NB4 (cell line): ENCODE results near the gene OR1F1.

ENCODE experiments used
- DNase-seq: peaks from one replicate; pipeline ENCODE4 v3.0.0; 2010; ENCODE audit warnings: low read depth
- H3K4me3 ChIP-seq: one replicate; pipeline ENCODE4 v1.5.1; 2011; ENCODE audit warnings: mild to moderate bottlenecking, low read depth, low read length, moderate library complexity
- MAX ChIP-seq: IDR thresholded peaks from 2 replicates; pipeline ENCODE4 v1.6.1; 2011; ENCODE audit warnings: low read depth, low read length
- MYC ChIP-seq: IDR thresholded peaks from 2 replicates; pipeline ENCODE4 v1.6.1; 2011; ENCODE audit warnings: low read depth, low read length
- POLR2A ChIP-seq: IDR thresholded peaks from 2 replicates; pipeline ENCODE4 v1.6.1; 2011; ENCODE audit warnings: mild to moderate bottlenecking; ENCODE audit not compliant: insufficient read length; ENCODE audit errors: extremely low read depth
- TF ChIP-seq, protein P1 (sequence below): IDR thresholded peaks from one replicate; pipeline ENCODE4 v1.5.1; 2012; ENCODE audit warnings: low read depth, low read length

OR1F1 gene

DNA sequence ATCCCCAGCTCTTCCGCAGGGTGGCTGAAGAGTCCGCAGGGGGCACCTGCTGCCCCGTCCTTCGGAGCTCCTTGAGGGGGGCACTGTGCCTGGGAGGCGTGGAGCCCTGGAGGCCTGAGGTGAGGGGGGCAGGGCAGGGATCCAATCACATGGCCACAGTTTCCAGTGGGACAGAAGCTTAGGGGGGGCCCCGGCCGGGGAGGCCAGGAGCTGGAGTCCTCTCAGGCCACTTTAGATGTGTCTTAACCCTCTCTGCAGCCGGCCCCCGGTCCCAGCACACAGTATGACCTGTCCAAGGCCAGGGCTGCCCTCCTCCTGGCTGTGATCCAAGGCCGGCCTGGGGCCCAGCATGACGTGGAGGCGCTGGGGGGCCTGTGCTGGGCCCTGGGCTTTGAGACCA lies 42.3 kb upstream of the OR1F1 start:
- DNase-seq, result no peak
- TF ChIP-seq, protein P1, sequence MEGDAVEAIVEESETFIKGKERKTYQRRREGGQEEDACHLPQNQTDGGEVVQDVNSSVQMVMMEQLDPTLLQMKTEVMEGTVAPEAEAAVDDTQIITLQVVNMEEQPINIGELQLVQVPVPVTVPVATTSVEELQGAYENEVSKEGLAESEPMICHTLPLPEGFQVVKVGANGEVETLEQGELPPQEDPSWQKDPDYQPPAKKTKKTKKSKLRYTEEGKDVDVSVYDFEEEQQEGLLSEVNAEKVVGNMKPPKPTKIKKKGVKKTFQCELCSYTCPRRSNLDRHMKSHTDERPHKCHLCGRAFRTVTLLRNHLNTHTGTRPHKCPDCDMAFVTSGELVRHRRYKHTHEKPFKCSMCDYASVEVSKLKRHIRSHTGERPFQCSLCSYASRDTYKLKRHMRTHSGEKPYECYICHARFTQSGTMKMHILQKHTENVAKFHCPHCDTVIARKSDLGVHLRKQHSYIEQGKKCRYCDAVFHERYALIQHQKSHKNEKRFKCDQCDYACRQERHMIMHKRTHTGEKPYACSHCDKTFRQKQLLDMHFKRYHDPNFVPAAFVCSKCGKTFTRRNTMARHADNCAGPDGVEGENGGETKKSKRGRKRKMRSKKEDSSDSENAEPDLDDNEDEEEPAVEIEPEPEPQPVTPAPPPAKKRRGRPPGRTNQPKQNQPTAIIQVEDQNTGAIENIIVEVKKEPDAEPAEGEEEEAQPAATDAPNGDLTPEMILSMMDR, result no peak
- TF ChIP-seq MYC (no peak), MAX (no peak), POLR2A (no peak)
- H3K4me3 ChIP-seq, result no peak overlapping the region

DNA sequence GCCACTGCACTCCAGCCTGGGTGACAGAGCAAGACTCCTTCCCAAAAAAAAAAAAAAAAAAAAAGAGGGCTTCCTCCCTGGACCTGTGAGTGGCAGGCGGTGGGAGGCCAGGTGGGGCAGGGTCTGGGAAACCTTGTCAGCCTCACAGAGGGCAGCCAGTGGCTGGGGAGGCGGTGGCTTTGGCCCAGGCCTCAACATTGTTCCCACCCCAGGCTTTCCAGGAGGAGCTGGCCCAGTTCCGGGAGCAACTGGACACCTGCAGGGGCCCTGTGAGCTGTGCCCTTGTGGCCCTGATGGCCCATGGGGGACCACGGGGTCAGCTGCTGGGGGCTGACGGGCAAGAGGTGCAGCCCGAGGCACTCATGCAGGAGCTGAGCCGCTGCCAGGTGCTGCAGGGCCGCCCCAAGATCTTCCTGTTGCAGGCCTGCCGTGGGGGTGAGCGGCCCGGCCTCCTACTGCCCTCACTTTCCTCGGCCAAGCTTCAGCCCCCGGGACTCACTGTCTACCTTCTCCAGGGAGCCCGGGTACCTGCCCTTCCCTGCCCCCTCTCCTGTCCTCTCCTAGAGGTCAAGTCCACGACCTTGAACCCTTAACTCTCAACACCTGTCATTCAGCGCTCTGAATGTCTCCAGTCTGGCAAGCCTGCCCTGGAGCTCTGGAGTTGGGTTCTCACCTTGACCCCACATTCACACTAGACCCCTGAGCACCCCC lies 40.8 kb upstream of the OR1F1 start:
- no peak overlapping the region for H3K4me3 ChIP-seq
- DNase-seq, result no peak
- TF ChIP-seq POLR2A (no peak), MAX (no peak), MYC (no peak)
- TF ChIP-seq, protein P1, result no peak

DNA sequence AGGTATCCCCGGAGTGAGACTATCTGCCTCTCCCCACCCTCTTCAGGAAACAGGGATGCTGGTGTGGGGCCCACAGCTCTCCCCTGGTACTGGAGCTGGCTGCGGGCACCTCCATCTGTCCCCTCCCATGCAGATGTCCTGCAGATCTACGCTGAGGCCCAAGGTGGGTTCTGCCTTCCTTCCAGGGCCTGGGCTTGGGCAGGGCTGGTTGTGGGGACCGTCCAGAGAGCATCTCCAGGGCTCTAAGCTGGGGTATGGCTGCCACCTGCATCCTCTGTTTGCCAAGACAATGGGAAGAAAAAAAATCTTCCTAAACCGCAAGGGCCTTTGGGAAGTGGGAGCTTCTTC lies 40.3 kb upstream of the OR1F1 start:
- H3K4me3 ChIP-seq, result no peak overlapping the region
- no peak for DNase-seq
- no peak for TF ChIP-seq MYC
- no peak for TF ChIP-seq POLR2A
- TF ChIP-seq, protein P1, result no peak

- no peak overlapping the region for H3K4me3 ChIP-seq
- TF ChIP-seq, protein P1, result no peak
- TF ChIP-seq MYC, result no peak
- TF ChIP-seq POLR2A, result no peak
- TF ChIP-seq MAX, result no peak
- no peak for DNase-seq
Observed at GRCh38 chr16:3148256-3149192, 39.5 kb upstream of the OR1F1 start.

DNA sequence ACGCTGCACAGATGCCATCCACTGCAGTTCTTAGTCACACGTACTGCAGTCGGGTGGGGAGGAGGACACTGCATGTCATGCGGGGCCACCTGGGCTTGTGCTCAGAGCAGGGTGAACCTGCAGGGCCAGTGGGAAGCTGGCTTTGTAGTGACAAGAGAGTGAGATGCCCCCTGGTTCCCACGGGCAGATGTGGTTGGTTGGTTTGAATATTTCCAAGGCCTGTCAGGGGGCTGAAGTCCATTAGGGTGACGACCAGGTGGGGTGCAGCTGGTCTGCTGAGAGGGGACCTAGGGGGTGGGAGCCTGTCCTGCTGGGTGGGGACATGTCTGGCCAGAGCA lies 38.8 kb upstream of the OR1F1 start:
- H3K4me3 ChIP-seq, result no peak overlapping the region
- TF ChIP-seq MAX (no peak), MYC (no peak), POLR2A (no peak)
- TF ChIP-seq, protein P1, result no peak
- no peak for DNase-seq
